Adipocyte (in vitro differentiated cells): ENCODE data around the gene SLC4A8.

ENCODE experiments used
- DNase-seq: peaks from one replicate; pipeline ENCODE4 v3.0.0-alpha.2; 2015; ENCODE audit warnings: low read depth
- H3K27me3 ChIP-seq: replicated peaks from 2 replicates; pipeline ENCODE4 v1.7.0; 2013; ENCODE audit warnings: mild to moderate bottlenecking, low read length, moderate library complexity; ENCODE audit not compliant: control insufficient read depth, insufficient read depth
- H3K36me3 ChIP-seq: 2 replicates; pipeline ENCODE4 v1.7.0; 2013; ENCODE audit warnings: low read length, mild to moderate bottlenecking, moderate library complexity; ENCODE audit not compliant: control insufficient read depth, insufficient read depth, severe bottlenecking
- H3K4me1 ChIP-seq: 2 replicates; pipeline ENCODE4 v1.7.0; 2013; ENCODE audit warnings: mild to moderate bottlenecking, low read length, moderate library complexity; ENCODE audit not compliant: control insufficient read depth, insufficient read depth
- H3K4me3 ChIP-seq: 2 replicates; pipeline ENCODE4 v1.7.0; 2013; ENCODE audit warnings: mild to moderate bottlenecking, low read length, moderate library complexity
- H3K9ac ChIP-seq: 2 replicates; pipeline ENCODE4 v1.7.0; 2013; ENCODE audit warnings: mild to moderate bottlenecking, low read length, moderate library complexity
- H3K9me3 ChIP-seq: 2 replicates; pipeline ENCODE4 v1.7.0; 2013; ENCODE audit warnings: mild to moderate bottlenecking, low read length, moderate library complexity; ENCODE audit not compliant: control insufficient read depth

Gene SLC4A8

DNA sequence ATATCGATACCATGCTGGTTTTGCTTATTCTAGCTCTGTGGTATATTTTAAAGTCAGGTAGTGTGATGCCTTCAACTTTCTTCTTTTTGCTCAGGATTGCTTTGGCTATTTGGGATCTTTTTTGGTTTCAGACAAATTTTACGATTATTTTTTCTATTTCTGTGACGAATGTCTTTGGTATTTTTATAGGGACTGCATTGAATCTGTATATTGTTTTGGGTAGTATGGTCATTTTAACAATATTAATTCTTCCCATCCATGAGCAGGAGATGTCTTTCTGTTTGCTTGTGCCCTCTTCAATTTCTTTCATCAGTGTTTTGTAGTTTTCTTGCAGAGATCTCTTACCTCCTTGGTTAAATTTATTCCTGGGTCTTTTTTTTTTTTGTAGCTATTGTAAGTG lies 10.8 kb upstream of the SLC4A8 start:
- no peaks in the 10 kb centered on the region for H3K4me1 ChIP-seq
- H3K27me3 ChIP-seq = no peaks in the 10 kb centered on the region
- DNase-seq = no peak
- H3K9ac ChIP-seq = no peak overlapping the region
- no peaks in the 10 kb centered on the region for H3K36me3 ChIP-seq
- H3K9me3 ChIP-seq = no peaks in the 10 kb centered on the region
- no peak overlapping the region for H3K4me3 ChIP-seq

- Histone ChIP-seq H3K4me3 (no peak overlapping the region), H3K9ac (no peak overlapping the region), H3K27me3 (no peaks in the 10 kb centered on the region), H3K4me1 (no peaks in the 10 kb centered on the region), H3K9me3 (no peaks in the 10 kb centered on the region), H3K36me3 (no peaks in the 10 kb centered on the region)
- no peak for DNase-seq
Observed at GRCh38 chr12:51415931-51416330, 8.7 kb upstream of the SLC4A8 start.

- Histone ChIP-seq H3K9me3 (no peaks in the 10 kb centered on the region), H3K27me3 (no peaks in the 10 kb centered on the region), H3K4me3 (no peak overlapping the region), H3K9ac (no peak overlapping the region), H3K36me3 (no peaks in the 10 kb centered on the region), H3K4me1 (no peaks in the 10 kb centered on the region)
- DNase-seq = no peak
Observed at GRCh38 chr12:51417826-51418225, 6.8 kb upstream of the SLC4A8 start.

DNA sequence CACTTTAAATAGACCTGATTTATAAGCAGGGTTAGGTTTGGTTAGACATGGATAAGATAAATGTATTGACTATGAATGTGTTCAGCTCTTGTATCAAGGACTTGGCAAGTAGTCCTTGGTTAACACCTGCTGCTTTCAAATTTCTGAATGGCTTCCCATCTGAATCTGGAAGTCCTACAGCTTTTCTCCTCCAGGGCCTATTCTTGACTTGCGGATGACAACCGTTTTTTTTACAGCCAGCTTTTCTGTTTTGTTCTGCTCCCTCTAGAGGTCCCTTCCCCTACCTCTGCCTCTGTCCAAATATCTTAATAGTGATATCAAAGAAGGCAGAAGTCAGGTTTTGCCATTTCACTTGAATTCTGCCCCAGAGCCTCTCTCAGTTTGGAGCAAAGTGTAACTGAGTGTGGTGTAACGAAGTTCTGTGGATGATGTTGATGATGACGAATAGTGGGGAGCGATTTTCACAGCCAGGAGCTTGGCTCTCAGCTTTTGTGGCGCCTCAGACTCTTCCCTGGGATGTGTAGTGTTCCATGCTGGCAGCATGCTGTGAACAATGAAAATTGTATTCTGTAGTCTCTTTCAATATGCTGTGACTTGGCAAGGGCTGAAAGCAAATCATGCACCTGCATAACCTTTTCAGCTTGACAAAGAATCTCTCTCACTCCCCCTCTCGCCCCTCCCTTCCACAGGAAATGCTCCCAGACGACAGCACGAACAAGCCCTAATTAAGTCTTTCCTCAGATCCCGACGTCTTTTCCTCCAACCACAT lies 5.0 kb upstream of the SLC4A8 start:
- H3K9me3 ChIP-seq = no peaks in the 10 kb centered on the region
- DNase-seq = no peak
- no peak overlapping the region for H3K4me3 ChIP-seq
- no peaks in the 10 kb centered on the region for H3K36me3 ChIP-seq
- no peak overlapping the region for H3K9ac ChIP-seq
- no peaks in the 10 kb centered on the region for H3K4me1 ChIP-seq
- no peaks in the 10 kb centered on the region for H3K27me3 ChIP-seq

GRCh38 chr12:51421266-51421884 lies 3.3 kb upstream of the SLC4A8 start:
- Histone ChIP-seq H3K9ac (no peak overlapping the region), H3K9me3 (no peaks in the 10 kb centered on the region), H3K36me3 (no peaks in the 10 kb centered on the region), H3K4me1 (no peaks in the 10 kb centered on the region), H3K4me3 (no peak overlapping the region), H3K27me3 (no peaks in the 10 kb centered on the region)
- peak; percentile 75 for DNase-seq

- Histone ChIP-seq H3K27me3 (no peaks in the 10 kb centered on the region), H3K9me3 (no peaks in the 10 kb centered on the region), H3K4me1 (no peaks in the 10 kb centered on the region), H3K9ac (no peak overlapping the region), H3K36me3 (no peaks in the 10 kb centered on the region), H3K4me3 (peak overlapping the region; percentile 79)
- no peak for DNase-seq
Observed at GRCh38 chr12:51424094-51424661, 453 bp upstream of the SLC4A8 start.

GRCh38 chr12:51428256-51428655 lies 3.6 kb downstream of the SLC4A8 start:
- Histone ChIP-seq H3K4me1 (no peaks in the 10 kb centered on the region), H3K4me3 (no peak overlapping the region), H3K36me3 (no peaks in the 10 kb centered on the region), H3K9ac (no peak overlapping the region), H3K9me3 (no peaks in the 10 kb centered on the region), H3K27me3 (no peaks in the 10 kb centered on the region)
- DNase-seq = no peak

- Histone ChIP-seq H3K4me1 (no peaks in the 10 kb centered on the region), H3K27me3 (no peaks in the 10 kb centered on the region), H3K36me3 (no peaks in the 10 kb centered on the region), H3K9ac (no peak overlapping the region), H3K4me3 (no peak overlapping the region), H3K9me3 (no peaks in the 10 kb centered on the region)
- no peak for DNase-seq
Observed at GRCh38 chr12:51429700-51430099, 5.1 kb downstream of the SLC4A8 start.

- H3K27me3 ChIP-seq = no peaks in the 10 kb centered on the region
- no peak overlapping the region for H3K4me3 ChIP-seq
- H3K9ac ChIP-seq = no peak overlapping the region
- no peaks in the 10 kb centered on the region for H3K36me3 ChIP-seq
- DNase-seq = no peak
- H3K4me1 ChIP-seq = no peaks in the 10 kb centered on the region
- no peaks in the 10 kb centered on the region for H3K9me3 ChIP-seq
Observed at GRCh38 chr12:51430196-51430895, 5.7 kb downstream of the SLC4A8 start.

- Histone ChIP-seq H3K4me1 (no peaks in the 10 kb centered on the region), H3K36me3 (no peaks in the 10 kb centered on the region), H3K27me3 (peaks cover 5% of the 10 kb centered on the region), H3K9me3 (no peaks in the 10 kb centered on the region), H3K4me3 (no peak overlapping the region), H3K9ac (no peak overlapping the region)
- DNase-seq = no peak
Observed at GRCh38 chr12:51432921-51433320, 8.3 kb downstream of the SLC4A8 start.

GRCh38 chr12:51434305-51434704 lies 9.7 kb downstream of the SLC4A8 start:
- H3K27me3 ChIP-seq = peaks cover 5% of the 10 kb centered on the region
- H3K36me3 ChIP-seq = no peaks in the 10 kb centered on the region

More at GRCh38 chr12:51434305-51434704, 9.7 kb downstream of the SLC4A8 start:
- no peaks in the 10 kb centered on the region for H3K9me3 ChIP-seq
- DNase-seq = no peak
- no peaks in the 10 kb centered on the region for H3K4me1 ChIP-seq
- no peak overlapping the region for H3K4me3 ChIP-seq
- no peak overlapping the region for H3K9ac ChIP-seq
